Cardiac atrium fibroblast (primary cell): Measurements from ENCODE around the gene C22orf23. TPM values are rescaled to one million over a fixed set of nuclear protein-coding genes. Genes with fewer than 3 reads are reported as not detected.

Experiments
- total RNA-seq: library from RNA; depleted of rRNA; stranded (reverse); fragments of >200 nt; gene quantifications from 2 replicates; pipeline ENCODE4 v1.2.3, GENCODE V29; 2015

Gene C22orf23
- total RNA-seq: 0.32 TPM in 1 of 2 replicates, not detected in the other

GRCh38 chr22:37953437-37954179 is at the start of gene C22orf23, which contains the start of gene POLR2F:
Gene C22orf23 (minus strand): TSS chr22:37953601. CDS start chr22:37953149, 452 bp downstream.
Gene POLR2F (plus strand): TSS chr22:37953699. CDS start chr22:37953788, 89 bp downstream.

GRCh38 chr22:37983860-37984791 is 30.7 kb upstream of the C22orf23 start, which contains the start of gene SOX10:
Gene SOX10 (minus strand): TSS chr22:37984555. CDS start chr22:37983784, 771 bp downstream.

GRCh38 chr22:37905534-37906363 is 47.7 kb downstream of the C22orf23 start, which contains the start of gene MICALL1:
Gene MICALL1 (plus strand): TSS chr22:37906297. CDS start chr22:37906423, 126 bp downstream.

Other genes with a start within 250 kb of the C22orf23 start
- 32.9 and 35.0 TPM in 2 replicates for gene GCAT, start 145.7 kb downstream of the C22orf23 start, total RNA-seq
- not detected in 2 replicates for gene GALR3, start 130.2 kb downstream of the C22orf23 start, total RNA-seq
- 19.0 and 30.0 TPM in 2 replicates for gene ANKRD54, start 109.3 kb downstream of the C22orf23 start, total RNA-seq
- gene EIF3L, start 104.2 kb downstream of the C22orf23 start, total RNA-seq: 432 and 441 TPM in 2 replicates
- gene MICALL1, start 47.3 kb downstream of the C22orf23 start, total RNA-seq: 29.3 and 42.8 TPM in 2 replicates
- 75.5 and 93.0 TPM in 2 replicates for gene POLR2F, start 98 bp upstream of the C22orf23 start, total RNA-seq
- gene SOX10, start 31.0 kb upstream of the C22orf23 start, total RNA-seq: not detected in 2 replicates
- 11.4 and 14.1 TPM in 2 replicates for gene PICK1, start 103.8 kb upstream of the C22orf23 start, total RNA-seq
- 0.16 TPM in 1 of 2 replicates, not detected in the other for gene SLC16A8, start 130.6 kb upstream of the C22orf23 start, total RNA-seq
- 2.4 and 9.7 TPM in 2 replicates for gene BAIAP2L2, start 157.1 kb upstream of the C22orf23 start, total RNA-seq
- 10.3 and 15.1 TPM in 2 replicates for gene PLA2G6, start 228.2 kb upstream of the C22orf23 start, total RNA-seq
- 39.2 and 48.0 TPM in 2 replicates for gene MAFF, start 248.4 kb upstream of the C22orf23 start, total RNA-seq